ENCODE data around the gene B4GALNT3. TPM values are rescaled to one million over a fixed set of nuclear protein-coding genes. Genes with fewer than 3 reads are reported as not detected.

Gene B4GALNT3
- total RNA-seq, 1 donor from 2014 or later: 67.0 TPM

DNA sequence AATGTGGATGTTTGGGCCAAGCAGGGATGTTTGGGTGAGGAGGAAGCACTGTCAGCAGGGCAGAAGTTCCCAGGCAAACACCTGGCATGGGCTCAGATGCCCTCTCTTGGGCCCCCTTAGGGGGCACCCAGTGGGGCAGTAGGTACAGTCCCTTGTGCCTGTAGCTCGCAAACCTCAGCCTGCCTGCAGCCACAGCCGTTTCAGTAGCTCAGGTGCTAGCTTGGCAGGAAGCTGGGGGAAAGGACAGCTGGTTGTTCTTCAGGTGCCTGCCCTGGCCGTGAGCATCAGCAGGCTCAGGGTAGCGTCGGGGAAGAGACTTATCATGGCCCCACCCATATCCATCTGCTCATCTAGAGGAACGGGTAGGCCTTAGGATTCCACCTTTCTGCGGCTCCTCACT, 67.5 kb downstream of the B4GALNT3 start:
- TF ChIP-seq, protein P1, sequence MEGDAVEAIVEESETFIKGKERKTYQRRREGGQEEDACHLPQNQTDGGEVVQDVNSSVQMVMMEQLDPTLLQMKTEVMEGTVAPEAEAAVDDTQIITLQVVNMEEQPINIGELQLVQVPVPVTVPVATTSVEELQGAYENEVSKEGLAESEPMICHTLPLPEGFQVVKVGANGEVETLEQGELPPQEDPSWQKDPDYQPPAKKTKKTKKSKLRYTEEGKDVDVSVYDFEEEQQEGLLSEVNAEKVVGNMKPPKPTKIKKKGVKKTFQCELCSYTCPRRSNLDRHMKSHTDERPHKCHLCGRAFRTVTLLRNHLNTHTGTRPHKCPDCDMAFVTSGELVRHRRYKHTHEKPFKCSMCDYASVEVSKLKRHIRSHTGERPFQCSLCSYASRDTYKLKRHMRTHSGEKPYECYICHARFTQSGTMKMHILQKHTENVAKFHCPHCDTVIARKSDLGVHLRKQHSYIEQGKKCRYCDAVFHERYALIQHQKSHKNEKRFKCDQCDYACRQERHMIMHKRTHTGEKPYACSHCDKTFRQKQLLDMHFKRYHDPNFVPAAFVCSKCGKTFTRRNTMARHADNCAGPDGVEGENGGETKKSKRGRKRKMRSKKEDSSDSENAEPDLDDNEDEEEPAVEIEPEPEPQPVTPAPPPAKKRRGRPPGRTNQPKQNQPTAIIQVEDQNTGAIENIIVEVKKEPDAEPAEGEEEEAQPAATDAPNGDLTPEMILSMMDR (IDR thresholded peaks at IDR 0.05; ENCODE audit: unreplicated experiment): no peak
- DNase-seq (ENCODE audit: low spot score, unreplicated experiment): no peak
- Mint-ChIP-seq H3K4me3 (ENCODE audit: low read depth) (no peak overlapping the region), H3K9me3 (ENCODE audit: low read depth) (peaks cover 20% of the 10 kb centered on the region), H3K27me3 (no peaks in the 10 kb centered on the region), H3K36me3 (ENCODE audit: insufficient read depth) (peaks cover 21% of the 10 kb centered on the region), H3K27ac (no peak overlapping the region), H3K4me1 (ENCODE audit: low read depth) (peaks cover 1% of the 10 kb centered on the region)

DNA sequence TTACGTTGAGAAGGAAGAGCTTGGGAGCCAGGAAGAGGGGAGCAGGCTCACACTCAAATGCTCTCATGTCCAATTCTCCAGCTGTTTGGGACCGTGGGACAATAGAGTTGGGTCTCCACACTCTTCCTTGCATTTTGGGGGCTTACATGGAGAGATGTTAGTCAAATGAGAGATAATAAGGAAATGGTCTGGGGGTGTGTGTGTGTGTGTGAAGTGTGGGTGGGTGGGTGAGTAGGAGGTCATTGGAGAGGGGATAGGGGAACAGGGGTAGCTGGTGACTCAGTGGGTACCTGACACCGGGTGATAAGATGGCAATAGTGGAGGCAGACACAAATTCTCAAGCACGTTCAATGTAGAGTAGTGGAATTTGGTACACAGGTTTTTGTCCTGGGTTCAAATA, 68.0 kb downstream of the B4GALNT3 start:
- Mint-ChIP-seq H3K27ac (no peak overlapping the region), H3K27me3 (no peaks in the 10 kb centered on the region), H3K4me1 (ENCODE audit: low read depth) (no peaks in the 10 kb centered on the region), H3K36me3 (ENCODE audit: insufficient read depth) (peaks cover 22% of the 10 kb centered on the region), H3K9me3 (ENCODE audit: low read depth) (peaks cover 22% of the 10 kb centered on the region), H3K4me3 (ENCODE audit: low read depth) (no peak overlapping the region)
- TF ChIP-seq, protein P1 (IDR thresholded peaks at IDR 0.05; ENCODE audit: unreplicated experiment): no peak
- no peak for DNase-seq (ENCODE audit: low spot score, unreplicated experiment)

DNA sequence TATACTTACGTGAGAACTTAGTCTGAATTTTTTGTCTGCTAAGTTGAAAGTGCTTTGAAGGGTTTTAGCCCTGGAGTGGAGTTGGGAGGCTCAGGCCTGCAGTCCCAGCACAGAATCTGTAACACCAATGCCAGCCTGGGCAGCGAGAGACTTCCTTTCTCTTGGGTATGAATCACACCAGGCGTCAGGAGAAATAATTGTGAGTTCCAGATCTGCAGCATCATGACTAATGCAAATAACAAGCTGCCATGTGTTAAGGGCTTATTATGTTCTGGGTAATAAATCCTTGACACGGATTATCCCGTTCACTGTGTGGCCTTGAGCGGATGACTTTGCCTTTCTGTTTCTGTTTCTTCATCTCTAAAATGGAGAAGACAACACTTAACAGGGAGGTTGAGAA, 70.6 kb downstream of the B4GALNT3 start:
- no peak for DNase-seq (ENCODE audit: low spot score, unreplicated experiment)
- Mint-ChIP-seq H3K4me1 (ENCODE audit: low read depth) (no peaks in the 10 kb centered on the region), H3K27ac (no peak overlapping the region), H3K9me3 (ENCODE audit: low read depth) (peaks cover 22% of the 10 kb centered on the region), H3K4me3 (ENCODE audit: low read depth) (no peak overlapping the region), H3K36me3 (ENCODE audit: insufficient read depth) (peaks cover 22% of the 10 kb centered on the region), H3K27me3 (no peaks in the 10 kb centered on the region)
- TF ChIP-seq, protein P1 (IDR thresholded peaks at IDR 0.05; ENCODE audit: unreplicated experiment): no peak

DNA sequence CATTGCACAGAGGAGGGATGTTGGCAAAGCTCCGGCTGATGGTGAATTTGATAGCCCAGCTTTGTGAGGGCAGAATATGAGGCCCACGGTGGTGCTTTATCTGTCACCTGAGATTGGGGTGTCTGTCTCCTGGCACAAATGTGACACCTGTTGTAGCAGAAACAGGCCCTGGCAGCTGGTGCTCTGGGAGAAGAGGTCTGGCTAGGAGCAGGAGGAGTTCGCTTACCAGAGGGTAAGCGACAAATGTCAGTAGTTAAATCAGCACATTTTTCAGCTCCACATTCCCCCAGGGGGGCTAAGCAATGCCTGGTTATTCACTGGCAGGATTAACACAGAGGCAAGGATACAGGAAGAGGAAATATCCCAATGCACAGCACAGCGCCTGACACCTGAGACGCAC, 71.1 kb downstream of the B4GALNT3 start:
- H3K27me3 Mint-ChIP-seq: no peaks in the 10 kb centered on the region
- no peak for DNase-seq (ENCODE audit: low spot score, unreplicated experiment)
- no peaks in the 10 kb centered on the region for H3K4me1 Mint-ChIP-seq (ENCODE audit: low read depth)
- H3K9me3 Mint-ChIP-seq (ENCODE audit: low read depth): peaks cover 22% of the 10 kb centered on the region
- H3K36me3 Mint-ChIP-seq (ENCODE audit: insufficient read depth): peaks cover 22% of the 10 kb centered on the region
- no peak overlapping the region for H3K27ac Mint-ChIP-seq
- no peak overlapping the region for H3K4me3 Mint-ChIP-seq (ENCODE audit: low read depth)
- TF ChIP-seq, protein P1 (IDR thresholded peaks at IDR 0.05; ENCODE audit: unreplicated experiment): no peak

DNA sequence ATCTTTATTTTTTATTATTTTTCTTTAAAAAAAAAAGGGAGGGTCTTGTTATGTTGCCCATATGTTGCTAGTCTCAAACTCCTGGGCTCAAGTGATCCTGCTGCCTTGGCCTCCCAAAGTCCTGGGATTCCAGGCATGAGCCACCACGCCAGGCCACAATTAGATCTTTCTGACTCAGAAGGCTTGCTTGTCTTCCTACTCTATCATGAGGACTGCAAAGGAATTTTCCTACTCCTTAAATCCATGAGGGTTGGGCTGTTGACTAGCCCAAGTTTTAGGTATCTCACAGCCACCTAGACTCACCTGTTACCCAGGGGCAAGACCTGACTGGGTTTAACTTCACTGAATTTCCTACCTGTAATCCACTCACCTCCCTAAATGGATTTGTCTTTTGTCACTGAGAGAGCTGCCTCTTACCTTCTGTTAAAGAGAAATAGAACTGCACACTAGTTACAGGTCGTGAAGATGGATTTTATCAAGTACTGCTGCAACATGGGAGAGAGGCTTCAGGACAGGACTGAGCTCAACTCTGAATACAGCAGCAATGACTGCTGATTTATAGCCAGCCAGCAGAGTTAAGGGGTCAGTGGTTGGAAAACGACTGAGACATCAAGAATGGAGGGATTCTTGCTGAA, 72.3 kb downstream of the B4GALNT3 start:
- Mint-ChIP-seq H3K9me3 (ENCODE audit: low read depth) (peaks cover 22% of the 10 kb centered on the region), H3K27ac (no peak overlapping the region), H3K4me1 (ENCODE audit: low read depth) (no peaks in the 10 kb centered on the region), H3K27me3 (no peaks in the 10 kb centered on the region), H3K36me3 (ENCODE audit: insufficient read depth) (peaks cover 22% of the 10 kb centered on the region), H3K4me3 (ENCODE audit: low read depth) (no peak overlapping the region)
- TF ChIP-seq, protein P1 (IDR thresholded peaks at IDR 0.05; ENCODE audit: unreplicated experiment): no peak
- DNase-seq (ENCODE audit: low spot score, unreplicated experiment): no peak
